BE2C (cell line): ENCODE data around the gene PITPNC1.

ENCODE experiments used
- DNase-seq: peaks from one replicate; pipeline ENCODE4 v3.0.0-alpha.2; 2020
- H3K27me3 ChIP-seq: fragments of 250-450 bp; sonication (Bioruptor Pico); 2 replicates; pipeline ENCODE4 v1.5.1; 2020; ENCODE audit warnings: mild to moderate bottlenecking
- H3K36me3 ChIP-seq: fragments of 250-450 bp; sonication (Bioruptor Pico); 2 replicates; pipeline ENCODE4 v1.5.1; 2020; ENCODE audit warnings: mild to moderate bottlenecking
- H3K4me1 ChIP-seq: fragments of 250-450 bp; sonication (Bioruptor Pico); 2 replicates; pipeline ENCODE4 v1.5.1; 2020
- H3K4me3 ChIP-seq: 2 replicates; pipeline ENCODE4 v1.5.1; 2011; ENCODE audit warnings: low read depth, low read length
- H3K9me3 ChIP-seq: fragments of 250-450 bp; sonication (Bioruptor Pico); 2 replicates; pipeline ENCODE4 v1.5.1; 2020
- TF ChIP-seq, protein P1 (sequence below): IDR thresholded peaks from 2 replicates; pipeline ENCODE4 v1.5.1; 2012; ENCODE audit warnings: mild to moderate bottlenecking, low read depth, low read length

Gene PITPNC1

GRCh38 chr17:67585077-67585602 is 208.1 kb downstream of the PITPNC1 start:
- Histone ChIP-seq H3K4me3 (no peak overlapping the region), H3K9me3 (no peaks in the 10 kb centered on the region), H3K4me1 (peaks cover 10% of the 10 kb centered on the region), H3K36me3 (no peaks in the 10 kb centered on the region), H3K27me3 (no peaks in the 10 kb centered on the region)
- TF ChIP-seq, protein P1, sequence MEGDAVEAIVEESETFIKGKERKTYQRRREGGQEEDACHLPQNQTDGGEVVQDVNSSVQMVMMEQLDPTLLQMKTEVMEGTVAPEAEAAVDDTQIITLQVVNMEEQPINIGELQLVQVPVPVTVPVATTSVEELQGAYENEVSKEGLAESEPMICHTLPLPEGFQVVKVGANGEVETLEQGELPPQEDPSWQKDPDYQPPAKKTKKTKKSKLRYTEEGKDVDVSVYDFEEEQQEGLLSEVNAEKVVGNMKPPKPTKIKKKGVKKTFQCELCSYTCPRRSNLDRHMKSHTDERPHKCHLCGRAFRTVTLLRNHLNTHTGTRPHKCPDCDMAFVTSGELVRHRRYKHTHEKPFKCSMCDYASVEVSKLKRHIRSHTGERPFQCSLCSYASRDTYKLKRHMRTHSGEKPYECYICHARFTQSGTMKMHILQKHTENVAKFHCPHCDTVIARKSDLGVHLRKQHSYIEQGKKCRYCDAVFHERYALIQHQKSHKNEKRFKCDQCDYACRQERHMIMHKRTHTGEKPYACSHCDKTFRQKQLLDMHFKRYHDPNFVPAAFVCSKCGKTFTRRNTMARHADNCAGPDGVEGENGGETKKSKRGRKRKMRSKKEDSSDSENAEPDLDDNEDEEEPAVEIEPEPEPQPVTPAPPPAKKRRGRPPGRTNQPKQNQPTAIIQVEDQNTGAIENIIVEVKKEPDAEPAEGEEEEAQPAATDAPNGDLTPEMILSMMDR, result no peak
- DNase-seq, result no peak

DNA sequence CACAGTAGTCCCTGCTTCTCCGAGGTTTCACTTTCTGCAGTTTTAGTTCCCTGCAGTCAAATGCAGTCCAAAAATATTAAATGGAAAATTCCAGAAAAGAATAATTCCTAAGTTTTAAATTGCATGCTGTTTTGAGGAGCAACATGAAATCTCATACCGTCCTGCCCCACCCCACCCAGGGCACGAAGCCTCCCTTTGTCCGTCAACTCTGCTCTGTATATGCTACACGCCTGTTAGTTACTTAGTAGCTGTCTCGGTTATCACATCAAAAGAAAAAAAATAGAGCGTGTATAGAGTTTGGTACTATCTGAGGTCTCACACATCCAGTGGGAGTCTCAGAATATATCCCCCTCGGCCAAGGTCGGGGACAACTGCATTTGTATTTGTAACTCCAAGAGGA is 211.2 kb downstream of the PITPNC1 start:
- DNase-seq, result no peak
- H3K4me3 ChIP-seq, result no peak overlapping the region
- TF ChIP-seq, protein P1, result no peak
- no peaks in the 10 kb centered on the region for H3K9me3 ChIP-seq
- no peaks in the 10 kb centered on the region; the same call in 1 of the 2 replicates for H3K36me3 ChIP-seq
- no peaks in the 10 kb centered on the region for H3K27me3 ChIP-seq
- peaks cover 5% of the 10 kb centered on the region for H3K4me1 ChIP-seq

DNA sequence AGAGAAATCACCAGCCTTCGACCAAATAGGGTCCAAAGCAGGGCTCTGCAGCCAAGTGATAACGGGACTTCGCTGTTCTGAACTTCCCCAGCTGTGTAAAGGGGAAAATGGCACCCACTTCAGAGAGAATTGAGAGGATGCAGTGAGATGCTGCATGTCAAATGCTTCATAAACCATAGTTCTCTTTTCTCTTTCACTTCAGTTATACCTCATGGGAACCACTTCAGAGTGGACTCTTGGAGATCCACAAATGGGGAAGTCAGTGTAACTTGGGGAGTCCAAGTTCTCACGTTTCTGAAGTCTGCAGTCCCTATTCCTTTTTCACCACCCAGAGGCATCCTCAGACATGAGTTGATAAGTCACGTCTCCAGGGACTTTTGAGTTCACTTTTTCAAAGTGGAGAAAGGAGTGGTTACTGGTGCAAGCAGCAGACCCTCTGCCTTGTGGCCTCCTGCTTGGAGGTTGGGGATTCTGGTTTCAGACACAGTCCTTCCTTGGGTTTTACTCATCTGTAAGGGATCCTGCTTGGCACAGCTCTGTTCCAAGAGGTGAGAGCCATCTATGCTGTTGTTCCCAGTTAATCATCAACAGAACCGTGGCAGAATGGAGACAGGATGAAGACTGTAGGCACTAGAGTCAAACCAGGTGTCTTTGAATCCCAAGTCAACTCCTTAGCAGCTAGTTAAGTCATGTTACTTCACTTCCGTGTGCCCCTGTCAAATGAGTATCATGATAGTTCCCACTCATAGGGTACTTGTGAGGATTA is 217.2 kb downstream of the PITPNC1 start:
- no peak for DNase-seq
- no peak overlapping the region for H3K4me3 ChIP-seq
- TF ChIP-seq, protein P1, result no peak
- H3K36me3 ChIP-seq, result no peaks in the 10 kb centered on the region; the same call in 1 of the 2 replicates
- no peaks in the 10 kb centered on the region for H3K4me1 ChIP-seq
- H3K27me3 ChIP-seq, result no peaks in the 10 kb centered on the region
- no peaks in the 10 kb centered on the region for H3K9me3 ChIP-seq

GRCh38 chr17:67600408-67600807 is 223.3 kb downstream of the PITPNC1 start:
- Histone ChIP-seq H3K4me1 (peaks cover 5% of the 10 kb centered on the region; the same call in 1 of the 2 replicates), H3K9me3 (no peaks in the 10 kb centered on the region), H3K36me3 (no peaks in the 10 kb centered on the region), H3K27me3 (no peaks in the 10 kb centered on the region), H3K4me3 (no peak overlapping the region)
- no peak for DNase-seq
- TF ChIP-seq, protein P1, result no peak

DNA sequence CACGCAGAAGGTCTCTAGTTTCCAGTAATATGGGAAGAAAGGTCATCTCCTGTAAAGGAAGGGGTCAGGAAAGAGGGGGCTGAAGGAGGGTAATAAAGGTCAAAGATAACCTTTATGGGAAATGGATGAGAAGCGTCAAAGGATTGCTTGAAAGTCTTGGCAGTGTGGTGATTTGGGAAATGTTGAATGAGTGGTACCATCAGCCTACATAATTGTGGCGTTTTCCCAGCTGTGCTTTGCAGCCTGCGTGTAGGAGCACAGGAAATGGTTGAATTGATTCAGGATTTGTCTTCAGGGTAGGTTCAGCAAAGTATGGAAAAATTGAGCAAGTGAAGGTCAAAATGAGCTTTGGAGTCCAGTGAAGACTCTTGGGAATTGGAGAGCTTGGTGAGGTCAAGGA is 224.8 kb downstream of the PITPNC1 start:
- TF ChIP-seq, protein P1, result no peak
- Histone ChIP-seq H3K9me3 (no peaks in the 10 kb centered on the region), H3K36me3 (no peaks in the 10 kb centered on the region), H3K27me3 (no peaks in the 10 kb centered on the region), H3K4me1 (peaks cover 15% of the 10 kb centered on the region), H3K4me3 (no peak overlapping the region)
- DNase-seq, result no peak

GRCh38 chr17:67602444-67602843 is 225.4 kb downstream of the PITPNC1 start:
- TF ChIP-seq, protein P1, result no peak
- Histone ChIP-seq H3K9me3 (no peaks in the 10 kb centered on the region), H3K4me1 (peaks cover 19% of the 10 kb centered on the region), H3K4me3 (no peak overlapping the region), H3K36me3 (no peaks in the 10 kb centered on the region), H3K27me3 (no peaks in the 10 kb centered on the region)
- DNase-seq, result no peak
